ENCODE data around the gene KRT23.

DNA sequence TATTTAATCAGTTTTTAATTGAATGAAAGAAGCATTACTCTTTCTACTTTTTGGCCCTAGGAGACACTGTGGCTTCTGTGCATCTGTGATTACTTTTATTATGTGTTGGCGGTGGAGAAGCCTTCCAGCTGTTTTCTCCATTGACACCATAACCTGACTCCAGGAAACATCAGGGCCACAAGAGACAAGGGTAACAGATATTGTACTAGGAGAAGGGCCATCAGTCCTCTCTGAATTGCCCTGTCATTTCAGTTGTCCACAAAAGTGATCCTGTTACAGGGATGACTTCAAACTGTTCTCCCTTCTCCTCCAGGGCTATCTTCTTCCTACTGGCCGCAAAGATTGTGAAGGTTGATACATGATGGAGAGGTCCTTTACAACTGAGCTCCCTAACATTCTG, 14.7 kb upstream of the KRT23 start:
- TF ChIP-seq POLR2A (IDR thresholded peaks at IDR 0.05; ENCODE audit: low read depth, low read length) (no peak), TAF1 (IDR thresholded peaks at IDR 0.05; ENCODE audit: low read depth, low read length) (no peak), POLR2AphosphoS5 (IDR thresholded peaks at IDR 0.05; ENCODE audit: low read depth, low read length) (no peak), SPI1 (IDR thresholded peaks at IDR 0.05; ENCODE audit: low read depth, low read length) (no peak), POU2F2 (IDR thresholded peaks at IDR 0.05; ENCODE audit: low read depth, low read length) (no peak)
